SK-N-DZ (cell line): ENCODE measurements around the gene FBXO36.
A peak's percentile ranks its signal among the peaks of the same experiment; 100 is the strongest.

Experiments used
- DNase-seq: peaks from one replicate; pipeline ENCODE4 v3.0.0-alpha.2; 2015; ENCODE audit warnings: low spot score

FBXO36 gene

DNA sequence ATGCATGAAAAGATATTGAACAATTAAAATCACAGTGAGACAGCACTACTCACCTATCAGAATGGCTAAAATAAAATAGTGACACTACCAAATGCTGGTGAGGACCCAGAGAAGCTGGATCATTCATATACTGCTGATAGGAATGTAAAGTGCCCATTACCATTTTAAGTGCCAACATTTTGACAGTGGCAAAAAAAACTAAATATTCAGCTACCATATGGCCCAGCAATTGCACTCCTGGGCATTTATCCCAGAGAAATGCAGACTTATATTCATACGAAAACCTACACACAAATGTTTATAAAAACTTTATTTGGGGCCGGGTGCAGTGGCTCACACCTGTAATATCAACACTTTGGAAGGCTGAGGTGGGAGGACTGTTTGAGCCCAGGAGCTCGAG is 47.6 kb downstream of the FBXO36 start:
- no peak for DNase-seq

- peak; percentile 52 for DNase-seq
Observed at GRCh38 chr2:229970406-229970805, 48.1 kb downstream of the FBXO36 start.

DNA sequence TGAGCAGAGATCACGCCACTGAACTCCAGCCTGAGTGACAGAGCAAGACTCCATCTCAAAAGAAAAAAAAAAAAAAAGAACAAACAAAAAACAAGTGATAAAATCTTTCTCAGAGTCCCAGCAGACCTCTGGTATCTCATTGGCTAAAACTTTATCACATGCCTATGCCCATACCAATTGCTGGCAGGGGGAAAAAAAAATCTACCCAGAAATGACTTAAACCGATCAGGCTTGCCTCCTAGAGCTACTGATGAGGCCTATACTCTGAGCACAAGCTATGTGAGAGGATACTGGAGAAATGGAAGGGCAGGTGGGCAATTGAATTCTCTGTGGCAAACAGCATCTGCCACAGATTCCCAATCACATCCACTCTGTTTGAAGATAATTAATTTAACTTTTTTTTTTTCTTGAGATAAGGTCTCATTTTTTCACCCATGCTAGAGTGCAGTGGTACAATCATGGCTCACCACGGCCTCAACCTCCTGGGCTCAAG is 49.0 kb downstream of the FBXO36 start:
- DNase-seq, result peak; percentile 95

DNA sequence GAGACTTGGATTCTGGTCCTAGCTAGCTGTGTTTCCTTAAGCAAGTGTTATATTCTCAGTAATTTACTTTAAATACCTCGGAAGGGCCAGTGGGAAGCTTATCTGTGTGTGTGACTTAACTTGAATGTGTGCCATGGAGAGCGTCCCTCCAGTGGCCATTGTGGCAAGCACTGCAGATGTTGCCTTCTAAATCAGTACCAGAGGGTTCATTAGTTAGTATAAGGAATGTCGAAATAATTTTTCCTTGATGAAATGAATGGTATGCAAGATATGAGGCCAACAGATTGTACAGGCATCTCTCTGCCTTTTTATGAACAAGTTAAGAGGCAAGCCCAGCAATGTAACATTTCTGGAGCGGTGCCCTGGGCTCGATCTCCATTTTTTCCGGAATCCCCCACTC is 52.0 kb downstream of the FBXO36 start:
- DNase-seq, result no peak

GRCh38 chr2:229980431-229981184 is 58.3 kb downstream of the FBXO36 start:
- DNase-seq, result peak; percentile 92

DNA sequence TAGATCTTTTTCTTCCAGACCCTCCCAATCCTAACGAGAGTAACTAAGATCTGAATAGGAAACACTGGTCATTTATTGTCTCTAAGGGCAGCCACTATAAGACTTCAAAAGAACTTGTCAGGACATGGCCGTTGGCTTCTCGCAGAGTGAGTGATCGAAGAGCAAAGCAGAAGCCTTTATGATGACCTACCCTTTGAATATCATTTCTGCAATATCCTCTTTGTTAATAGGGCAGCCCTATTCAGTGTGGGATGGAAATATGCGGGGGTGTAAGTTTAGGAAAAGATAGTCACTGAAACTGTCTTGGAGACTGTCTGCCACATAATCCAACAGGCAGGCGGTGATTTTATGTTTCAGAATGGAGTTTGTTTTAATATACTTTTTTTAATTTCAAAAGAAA is 70.9 kb downstream of the FBXO36 start:
- no peak for DNase-seq

GRCh38 chr2:229996320-229996719 is 74.0 kb downstream of the FBXO36 start:
- peak; percentile 93 for DNase-seq

DNA sequence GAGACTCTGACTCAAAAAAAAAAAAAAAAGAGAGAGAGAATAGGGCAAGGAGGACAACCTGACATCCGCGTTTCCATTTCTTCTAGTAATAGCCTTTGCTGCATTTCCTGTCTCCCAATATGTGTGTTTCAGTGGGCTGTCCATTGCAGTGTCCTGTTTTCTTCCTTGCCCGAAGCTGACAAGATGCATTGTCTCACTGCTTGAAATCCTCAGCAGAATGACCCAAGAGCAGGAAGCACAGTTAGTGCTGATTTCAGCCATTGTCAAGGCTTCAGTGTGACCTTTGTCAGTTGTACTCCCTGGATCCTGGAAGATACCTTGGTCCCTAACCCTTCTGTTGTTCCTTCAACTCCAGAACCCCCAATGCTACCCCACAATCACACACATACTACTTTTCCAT is 75.3 kb downstream of the FBXO36 start:
- no peak for DNase-seq

DNA sequence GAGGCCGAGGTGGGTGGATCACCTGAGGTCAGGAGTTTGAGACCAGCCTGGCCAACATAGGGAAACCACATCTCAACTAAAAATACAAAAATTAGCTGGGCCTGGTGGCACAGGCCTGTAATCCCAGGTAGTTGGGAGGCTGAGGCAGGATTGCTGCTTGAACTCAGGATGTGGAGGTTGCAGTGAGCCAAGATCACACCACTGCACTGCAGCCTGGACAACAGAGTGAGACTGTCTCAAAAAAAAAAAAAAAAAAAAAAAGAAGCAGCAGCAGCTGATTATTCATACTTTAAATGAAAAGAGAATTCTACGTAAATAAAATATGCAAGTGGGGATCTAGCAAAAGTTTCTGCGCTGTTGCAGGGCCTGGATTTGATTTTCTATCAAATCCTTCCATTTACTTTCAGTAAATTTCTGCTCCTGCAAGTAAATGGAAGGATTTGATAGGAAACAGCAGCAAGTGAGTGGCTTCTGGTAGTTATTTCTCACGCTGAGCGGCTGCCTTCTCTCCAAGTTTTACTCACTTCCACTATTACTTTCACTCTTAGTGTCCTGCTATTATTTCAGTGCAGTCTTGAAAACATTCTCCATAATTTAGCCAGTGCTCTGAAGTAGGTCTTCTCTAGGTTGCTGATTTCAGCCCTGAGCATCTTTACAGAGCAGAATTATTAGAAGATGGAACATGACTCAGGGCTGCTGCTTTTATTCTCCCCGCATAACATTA is 78.0 kb downstream of the FBXO36 start:
- no peak for DNase-seq

GRCh38 chr2:230007931-230008707 is 85.8 kb downstream of the FBXO36 start:
- DNase-seq, result peak; percentile 36

DNA sequence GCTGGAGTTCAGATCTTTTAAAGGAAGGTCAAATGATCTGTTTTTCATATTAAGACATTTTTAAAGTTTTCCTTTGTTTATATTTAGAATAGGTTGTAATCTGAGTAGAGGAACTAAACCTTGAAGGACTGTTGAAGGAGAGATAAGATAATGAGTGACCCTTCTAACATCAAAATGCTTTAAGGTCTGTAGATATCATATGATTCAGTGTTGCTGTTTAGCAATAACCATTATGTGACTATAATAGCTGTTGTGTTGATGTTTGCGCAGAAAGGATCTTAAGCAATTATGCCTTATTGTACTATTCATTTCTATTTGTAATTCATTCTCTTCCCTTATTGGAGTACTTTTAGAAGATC is 86.4 kb downstream of the FBXO36 start:
- DNase-seq, result no peak

DNA sequence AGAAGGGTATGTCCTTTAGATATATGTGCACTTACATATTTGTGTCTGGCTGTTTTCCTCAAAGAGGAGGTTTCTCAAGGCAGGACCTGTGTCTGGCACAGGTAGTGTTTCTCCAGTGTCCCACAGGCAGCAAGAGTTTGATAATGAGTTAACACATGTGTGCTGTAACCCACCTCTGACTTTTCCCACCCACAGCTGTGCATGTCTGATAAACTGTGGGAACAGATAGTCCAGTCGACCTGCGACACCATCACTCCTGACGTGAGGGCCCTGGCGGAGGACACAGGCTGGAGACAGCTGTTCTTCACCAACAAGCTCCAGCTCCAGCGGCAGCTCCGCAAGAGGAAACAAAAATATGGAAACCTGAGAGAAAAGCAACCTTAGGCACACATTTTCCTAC is 88.2 kb downstream of the FBXO36 start:
- DNase-seq, result no peak

GRCh38 chr2:230011617-230012016 is 89.3 kb downstream of the FBXO36 start:
- no peak for DNase-seq

- DNase-seq, result no peak
Observed at GRCh38 chr2:230012267-230012884, 90.1 kb downstream of the FBXO36 start.

DNA sequence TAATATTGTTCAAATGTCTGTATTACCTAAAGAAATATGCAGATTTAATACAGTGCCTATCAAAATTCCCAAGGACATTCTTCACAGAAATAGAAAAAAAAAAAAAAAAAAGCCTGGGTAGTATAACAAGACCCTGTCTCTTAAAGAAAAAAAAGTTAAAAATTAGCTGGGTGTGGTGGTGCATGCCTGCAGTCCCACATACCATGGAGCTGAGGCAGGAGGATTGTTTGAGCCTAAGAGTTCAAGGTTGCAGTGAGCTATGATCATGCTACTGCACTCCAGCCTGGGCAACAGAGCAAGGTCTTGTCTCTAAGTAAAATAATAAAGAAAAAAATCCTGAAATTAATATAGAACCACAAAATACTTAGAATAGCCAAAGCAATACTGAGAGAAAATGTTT is 94.5 kb downstream of the FBXO36 start:
- DNase-seq, result no peak

DNA sequence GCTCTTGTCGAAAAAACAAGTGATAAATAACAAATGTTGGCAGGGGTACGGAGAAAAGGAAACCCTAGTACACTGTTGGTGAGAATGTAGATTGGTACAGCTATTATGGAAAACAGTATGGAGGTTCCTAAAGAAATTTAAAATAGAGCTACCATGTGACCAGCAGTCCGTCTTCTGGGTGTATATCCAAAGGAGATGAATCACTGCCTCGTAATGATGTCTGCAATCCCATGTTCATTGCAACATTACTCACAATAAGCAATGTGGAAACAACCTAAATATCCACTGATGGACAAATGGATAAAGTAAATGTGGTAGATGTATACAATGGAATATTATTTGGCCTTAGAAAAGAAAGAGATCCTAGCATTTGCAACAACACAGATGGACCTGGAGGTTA is 95.8 kb downstream of the FBXO36 start:
- no peak for DNase-seq

DNA sequence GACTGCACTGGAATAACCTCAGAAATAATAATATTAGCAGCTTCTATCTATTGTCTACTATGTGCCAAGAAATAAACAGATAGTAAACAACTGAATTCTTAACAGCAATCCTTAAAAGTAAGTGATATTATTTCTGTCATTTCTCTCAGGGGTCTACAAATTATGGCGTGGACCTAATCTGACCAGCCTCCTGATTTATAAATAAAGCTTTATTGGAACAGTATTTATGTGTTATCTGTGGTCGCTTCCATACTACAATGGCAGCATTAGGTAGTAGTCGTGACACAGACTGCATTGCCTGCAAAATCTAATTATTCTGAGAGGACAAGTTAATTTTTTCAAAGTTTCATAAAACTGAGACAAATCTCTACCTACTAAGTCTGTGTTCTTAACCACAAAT is 97.4 kb downstream of the FBXO36 start:
- no peak for DNase-seq

DNA sequence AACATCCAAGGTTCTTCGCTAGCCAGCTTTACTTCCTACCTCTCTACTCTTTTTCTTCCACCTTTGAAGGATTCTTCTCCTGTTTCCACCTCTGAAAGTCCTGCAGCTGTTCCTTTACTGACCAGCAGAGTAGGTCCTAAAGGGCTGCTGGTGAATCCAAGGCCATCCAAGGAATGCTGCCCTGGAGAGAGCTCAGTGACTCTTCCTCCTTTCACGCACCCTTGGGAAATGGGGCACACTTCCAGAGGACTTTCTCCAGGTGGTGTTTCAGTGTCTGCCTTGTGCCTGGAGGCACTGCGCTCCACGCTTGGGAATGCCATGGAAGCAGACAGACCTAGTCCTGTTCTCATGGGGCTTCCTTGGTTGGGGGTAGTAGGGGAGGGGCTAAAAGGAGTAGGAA is 101.0 kb downstream of the FBXO36 start:
- DNase-seq, result no peak

- no peak for DNase-seq
Observed at GRCh38 chr2:230042195-230042594, 119.9 kb downstream of the FBXO36 start.

DNA sequence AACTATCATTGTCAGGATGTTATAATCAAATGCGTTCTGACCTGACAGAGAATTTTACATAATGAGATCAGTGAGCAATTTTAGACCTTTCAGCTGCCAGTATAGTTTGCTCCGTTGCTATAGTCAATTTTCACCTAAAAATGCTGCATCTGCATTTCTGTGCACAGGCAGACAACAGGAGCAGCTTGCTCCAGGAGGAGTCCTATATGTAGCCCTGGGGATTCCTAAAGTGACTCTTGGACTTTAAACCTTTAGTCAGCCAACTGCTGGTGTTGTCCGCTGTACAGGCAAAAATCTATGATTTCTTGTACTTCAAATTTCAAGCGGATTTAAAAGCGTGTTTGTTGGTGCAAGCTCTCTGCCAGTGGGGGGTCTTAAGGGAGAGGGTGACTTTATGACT is 120.7 kb downstream of the FBXO36 start:
- no peak for DNase-seq

DNA sequence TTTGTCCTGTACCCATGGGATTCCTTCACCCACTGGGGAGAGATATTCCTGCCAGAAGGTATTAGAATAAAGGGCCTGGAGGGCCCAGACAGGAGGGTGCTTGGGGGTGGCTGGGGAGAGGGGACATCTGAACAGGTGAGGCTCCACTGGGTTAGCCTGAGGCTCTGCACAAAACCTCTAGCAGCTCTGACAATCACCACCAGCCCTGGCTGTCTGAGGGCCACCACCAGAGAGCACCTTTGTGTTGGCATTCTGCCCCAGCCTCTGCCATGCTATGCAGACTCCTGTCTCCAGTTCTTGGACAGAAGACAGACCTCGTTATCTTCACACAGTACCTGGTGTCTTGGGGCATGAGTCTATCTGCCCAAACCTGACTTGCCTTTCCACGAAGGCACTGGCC is 121.2 kb downstream of the FBXO36 start:
- DNase-seq, result no peak

GRCh38 chr2:230046491-230046890 is 124.2 kb downstream of the FBXO36 start:
- DNase-seq, result no peak
